Fibroblast of skin of right quadriceps (primary cell): Measurements from ENCODE around the gene PPFIBP1.
"Not testable (repeated sequence)": the region's sequence is repeated elsewhere in the genome, so short reads cannot be mapped to it uniquely, and the experiment has no call there.

Experiments
- DNase-seq: peaks from one replicate; pipeline ENCODE4 v3.0.0-alpha.2; 2013

The PPFIBP1 gene

GRCh38 chr12:27544858-27545257 is 20.9 kb downstream of the PPFIBP1 start:
- not testable (repeated sequence) for DNase-seq

GRCh38 chr12:27545665-27546064 is 21.7 kb downstream of the PPFIBP1 start:
- DNase-seq, result no peak

- DNase-seq, result no peak
These were observed 23.6 kb downstream of the PPFIBP1 start for GRCh38 chr12:27547592-27547991.

GRCh38 chr12:27548301-27549199 is 24.5 kb downstream of the PPFIBP1 start:
- no peak for DNase-seq

GRCh38 chr12:27549236-27549800 is 25.3 kb downstream of the PPFIBP1 start:
- peak; percentile 86 for DNase-seq

- peak; percentile 86 for DNase-seq
These were observed 26.0 kb downstream of the PPFIBP1 start for GRCh38 chr12:27549801-27550652.

- no peak for DNase-seq
These were observed 26.6 kb downstream of the PPFIBP1 start for GRCh38 chr12:27550653-27550975.

- no peak for DNase-seq
These were observed 27.3 kb downstream of the PPFIBP1 start for GRCh38 chr12:27551172-27551840.

GRCh38 chr12:27552235-27552634 is 28.2 kb downstream of the PPFIBP1 start:
- no peak for DNase-seq

GRCh38 chr12:27552886-27553560 is 29.0 kb downstream of the PPFIBP1 start:
- DNase-seq, result no peak

GRCh38 chr12:27553941-27554340 is 29.9 kb downstream of the PPFIBP1 start:
- DNase-seq, result no peak

- DNase-seq, result peak; percentile 75
These were observed 30.6 kb downstream of the PPFIBP1 start for GRCh38 chr12:27554421-27555186.

GRCh38 chr12:27555361-27555760 is 31.4 kb downstream of the PPFIBP1 start:
- no peak for DNase-seq

GRCh38 chr12:27555925-27556778 is 32.1 kb downstream of the PPFIBP1 start:
- no peak for DNase-seq

GRCh38 chr12:27560126-27560525 is 36.1 kb downstream of the PPFIBP1 start:
- DNase-seq, result no peak

- no peak for DNase-seq
These were observed 37.7 kb downstream of the PPFIBP1 start for GRCh38 chr12:27561535-27562350.

GRCh38 chr12:27564612-27565213 is 40.7 kb downstream of the PPFIBP1 start:
- DNase-seq, result no peak

- no peak for DNase-seq
These were observed 42.2 kb downstream of the PPFIBP1 start for GRCh38 chr12:27566159-27566558.

GRCh38 chr12:27566626-27567025 is 42.6 kb downstream of the PPFIBP1 start:
- no peak for DNase-seq
